ENCODE data around the gene LOXL1.
"Not testable (repeated sequence)": the region's sequence is repeated elsewhere in the genome, so short reads cannot be mapped to it uniquely, and the experiment has no call there.

Gene LOXL1

DNA sequence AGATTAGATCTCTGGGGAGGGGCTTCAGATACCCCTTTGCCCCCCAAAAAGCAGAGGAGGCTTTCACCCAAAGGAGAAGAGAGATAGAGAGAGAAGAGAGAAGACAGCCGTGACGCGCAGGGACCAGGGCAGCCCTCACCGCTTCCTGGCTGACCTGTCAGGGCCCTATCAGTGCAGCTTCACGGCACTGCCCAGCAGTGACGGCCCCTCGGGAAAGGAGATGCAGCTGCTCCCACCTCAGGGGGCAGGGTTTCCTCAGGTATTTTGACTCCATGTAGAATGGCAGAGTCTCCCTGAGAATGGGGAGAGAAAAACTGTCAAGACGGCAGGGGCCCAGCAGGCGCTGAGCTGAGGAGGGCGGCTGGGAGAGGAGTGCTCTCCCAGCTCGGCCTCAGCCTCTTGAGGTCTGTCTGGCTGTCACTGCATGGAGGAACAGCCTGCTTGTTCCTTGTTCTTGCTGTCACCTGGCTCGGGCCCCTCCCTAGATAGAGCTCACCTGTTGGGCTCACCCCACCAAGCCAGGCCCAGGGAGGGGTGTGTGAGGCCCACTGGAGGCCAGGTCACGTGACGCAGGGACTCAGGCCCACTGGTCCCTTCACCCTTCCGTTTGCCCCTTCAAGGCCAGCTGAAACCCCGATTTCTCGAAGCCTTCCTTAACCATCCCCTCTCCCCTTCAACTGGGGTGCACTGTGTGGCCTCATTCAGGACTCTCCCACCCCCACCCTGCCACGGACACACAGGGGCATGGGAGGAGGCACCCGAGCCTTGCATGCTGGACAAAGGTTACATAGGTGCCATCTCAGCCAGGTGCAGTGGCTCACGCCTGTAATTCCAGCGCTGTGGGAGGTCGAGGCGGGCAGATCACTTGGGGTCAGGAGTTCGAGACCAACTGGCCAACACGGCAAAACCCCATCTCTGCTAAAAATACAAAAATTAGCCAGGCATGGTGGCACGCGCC lies 28.2 kb downstream of the LOXL1 start:
- DNase-seq (ENCODE audit: low read depth): no peak

- no peak for DNase-seq (ENCODE audit: low read depth)
Observed at GRCh38 chr15:73955326-73955725, 29.1 kb downstream of the LOXL1 start.

GRCh38 chr15:73955861-73956742 lies 29.8 kb downstream of the LOXL1 start:
- DNase-seq (ENCODE audit: low read depth): no peak

DNA sequence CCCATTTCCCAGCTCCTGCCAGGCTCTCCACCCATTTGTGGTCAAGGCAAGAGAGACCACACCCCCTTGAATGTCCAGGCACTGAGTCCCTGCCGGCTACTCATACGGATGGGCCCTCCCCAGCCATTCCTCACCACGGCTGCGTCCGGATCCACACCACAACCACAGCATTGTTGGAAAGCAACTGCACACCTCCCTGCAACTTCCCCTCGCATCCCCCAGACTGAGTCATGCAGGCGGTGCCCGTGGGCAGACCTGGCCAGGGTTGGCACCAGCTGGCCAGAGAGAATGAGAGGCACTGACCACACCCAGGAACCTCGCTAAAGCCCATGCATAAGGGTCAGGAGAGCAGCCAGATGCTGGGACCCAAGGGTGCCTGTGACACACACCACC lies 30.5 kb downstream of the LOXL1 start:
- DNase-seq (ENCODE audit: low read depth): peak; percentile 86

- DNase-seq (ENCODE audit: low read depth): no peak
Observed at GRCh38 chr15:73957276-73957675, 31.0 kb downstream of the LOXL1 start.

DNA sequence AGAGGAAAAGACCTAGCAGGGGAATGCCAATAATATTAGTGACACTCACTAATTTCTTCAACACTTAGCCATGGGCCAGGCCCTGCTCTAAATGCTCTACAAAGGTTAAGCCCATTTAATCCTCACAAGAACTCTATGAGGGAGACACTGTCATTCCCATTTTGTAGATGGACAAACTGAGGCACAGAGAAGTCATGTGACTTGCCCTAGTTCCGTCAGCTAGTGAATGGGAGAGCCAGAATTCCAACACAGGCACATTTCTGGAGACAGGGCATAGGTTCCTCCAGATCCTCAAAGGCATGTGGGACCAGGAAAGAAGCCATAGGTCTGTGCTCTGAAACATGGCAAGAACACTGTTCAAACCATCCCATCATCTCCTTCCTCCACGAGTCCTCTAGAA lies 31.5 kb downstream of the LOXL1 start:
- DNase-seq (ENCODE audit: low read depth): no peak

GRCh38 chr15:73959012-73959581 lies 32.8 kb downstream of the LOXL1 start:
- no peak for DNase-seq (ENCODE audit: low read depth)

GRCh38 chr15:73959801-73960200 lies 33.5 kb downstream of the LOXL1 start:
- DNase-seq (ENCODE audit: low read depth): no peak

GRCh38 chr15:73960472-73961070 lies 34.3 kb downstream of the LOXL1 start:
- DNase-seq (ENCODE audit: low read depth): not testable (repeated sequence)

DNA sequence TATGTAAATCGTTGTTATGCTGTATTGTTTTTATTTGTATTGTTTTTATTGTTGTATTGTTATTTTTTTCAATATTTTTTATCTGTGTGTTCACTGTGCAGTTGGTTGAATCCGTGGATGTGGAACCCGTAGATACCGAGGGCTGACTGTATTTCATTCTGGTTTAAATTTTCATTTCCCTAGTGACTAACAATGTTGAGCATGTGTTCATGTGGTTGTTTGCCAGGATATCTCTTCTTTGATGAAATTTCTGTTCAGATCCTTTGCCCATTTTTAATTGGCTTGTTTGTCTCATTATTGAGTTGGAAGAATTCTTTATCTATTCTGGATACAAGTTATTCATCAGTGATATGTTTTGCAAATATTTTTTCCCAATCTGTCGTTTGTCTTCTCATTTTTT lies 36.2 kb downstream of the LOXL1 start:
- no peak for DNase-seq (ENCODE audit: low read depth)

DNA sequence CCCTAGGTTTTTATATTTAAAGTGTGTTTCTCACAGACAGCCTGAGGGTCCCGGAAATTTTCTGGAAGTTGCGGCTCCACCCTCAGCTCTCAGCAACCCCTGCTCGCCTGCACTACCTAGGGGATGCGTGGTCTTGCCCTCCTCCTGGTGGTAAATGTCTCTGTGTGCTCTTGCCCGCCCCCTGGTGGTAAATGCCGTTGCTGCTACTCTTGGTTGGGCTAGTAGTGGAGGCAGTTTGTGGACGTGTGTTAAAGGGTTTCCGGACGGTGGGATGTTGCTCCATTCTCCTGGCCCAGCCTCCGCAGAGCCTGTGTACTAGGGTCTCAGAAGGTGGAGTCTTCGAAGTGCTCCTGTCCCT lies 38.5 kb downstream of the LOXL1 start:
- no peak for DNase-seq (ENCODE audit: low read depth)

DNA sequence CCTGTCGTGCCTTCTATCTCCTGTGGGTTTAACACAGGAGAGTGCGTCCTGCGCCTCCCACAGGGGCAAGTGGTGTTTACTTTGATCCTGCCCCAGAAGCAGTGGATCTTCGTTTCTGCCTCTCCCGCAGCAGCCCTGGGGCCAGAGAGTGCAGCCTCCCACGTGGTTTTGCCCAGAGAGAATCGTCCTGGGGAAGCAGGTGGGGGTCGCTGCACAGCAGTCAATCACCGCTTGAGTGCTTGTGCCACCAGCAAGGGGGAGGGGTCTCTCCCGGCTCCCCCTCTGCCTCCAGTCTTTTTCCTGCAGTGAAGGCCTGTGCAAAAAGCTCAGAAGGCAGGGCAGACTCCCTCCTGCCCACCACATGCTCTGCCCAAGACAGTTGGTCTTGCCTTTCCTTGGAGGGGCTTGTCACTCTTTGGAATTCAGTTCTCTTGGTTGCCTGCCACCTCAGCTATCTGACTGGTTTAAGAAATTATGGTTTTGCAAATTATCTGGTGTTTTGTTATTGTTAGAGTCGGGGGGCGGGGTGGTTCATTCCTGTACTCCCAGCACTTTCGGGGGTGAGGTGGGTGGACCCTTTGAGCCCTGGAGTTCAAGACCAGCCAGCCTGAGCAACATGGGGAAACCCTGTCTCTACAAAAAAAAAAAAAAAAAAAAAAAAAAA lies 39.0 kb downstream of the LOXL1 start:
- no peak for DNase-seq (ENCODE audit: low read depth)

DNA sequence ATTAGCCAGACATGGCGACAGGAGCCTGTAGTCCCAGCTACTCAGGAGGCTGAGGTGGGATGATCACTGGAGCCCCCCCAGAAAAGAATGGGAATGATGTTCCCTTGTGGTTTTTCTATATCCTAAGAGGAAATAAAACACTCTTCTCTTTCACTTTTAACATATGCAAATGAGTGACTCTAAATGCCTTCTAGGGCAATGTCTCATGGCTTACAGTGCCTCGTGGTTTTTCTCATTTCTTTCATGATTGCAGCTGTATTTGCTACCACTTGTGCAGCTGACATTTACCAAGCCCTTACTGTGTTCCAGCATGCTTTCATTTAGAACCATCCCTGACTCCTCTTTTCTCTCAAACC lies 39.5 kb downstream of the LOXL1 start:
- DNase-seq (ENCODE audit: low read depth): no peak

- no peak for DNase-seq (ENCODE audit: low read depth)
Observed at GRCh38 chr15:73968461-73968860, 42.2 kb downstream of the LOXL1 start.

DNA sequence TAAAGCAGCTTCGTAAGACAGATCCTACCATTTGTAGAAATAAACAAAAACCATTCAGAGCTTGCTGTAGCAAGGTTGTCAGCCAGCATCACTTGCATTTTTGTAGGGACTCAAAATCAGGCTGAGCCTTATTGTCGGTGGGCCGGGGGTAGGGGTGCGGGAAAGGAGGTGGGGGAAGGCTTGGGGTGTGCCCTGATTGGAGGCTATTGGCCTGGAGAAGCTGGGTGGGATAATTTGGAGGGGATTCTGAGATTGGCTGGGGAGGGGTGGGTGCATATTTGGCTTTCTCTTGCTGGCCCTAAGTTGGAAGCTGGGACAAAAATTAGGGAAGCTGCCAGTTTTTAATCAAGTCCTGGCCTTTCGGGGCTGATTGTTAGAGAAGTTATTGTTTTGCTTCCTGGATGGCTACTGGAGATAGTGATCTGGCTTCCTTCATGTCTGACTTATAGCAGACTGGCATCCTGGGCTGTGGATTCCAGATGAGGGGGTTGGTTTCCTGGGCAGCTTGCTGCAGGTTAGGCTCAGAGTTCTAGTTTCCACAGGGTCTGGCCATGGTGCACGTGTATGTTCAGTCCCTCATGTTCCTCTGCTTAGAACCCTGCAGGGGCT lies 43.0 kb downstream of the LOXL1 start:
- DNase-seq (ENCODE audit: low read depth): no peak

DNA sequence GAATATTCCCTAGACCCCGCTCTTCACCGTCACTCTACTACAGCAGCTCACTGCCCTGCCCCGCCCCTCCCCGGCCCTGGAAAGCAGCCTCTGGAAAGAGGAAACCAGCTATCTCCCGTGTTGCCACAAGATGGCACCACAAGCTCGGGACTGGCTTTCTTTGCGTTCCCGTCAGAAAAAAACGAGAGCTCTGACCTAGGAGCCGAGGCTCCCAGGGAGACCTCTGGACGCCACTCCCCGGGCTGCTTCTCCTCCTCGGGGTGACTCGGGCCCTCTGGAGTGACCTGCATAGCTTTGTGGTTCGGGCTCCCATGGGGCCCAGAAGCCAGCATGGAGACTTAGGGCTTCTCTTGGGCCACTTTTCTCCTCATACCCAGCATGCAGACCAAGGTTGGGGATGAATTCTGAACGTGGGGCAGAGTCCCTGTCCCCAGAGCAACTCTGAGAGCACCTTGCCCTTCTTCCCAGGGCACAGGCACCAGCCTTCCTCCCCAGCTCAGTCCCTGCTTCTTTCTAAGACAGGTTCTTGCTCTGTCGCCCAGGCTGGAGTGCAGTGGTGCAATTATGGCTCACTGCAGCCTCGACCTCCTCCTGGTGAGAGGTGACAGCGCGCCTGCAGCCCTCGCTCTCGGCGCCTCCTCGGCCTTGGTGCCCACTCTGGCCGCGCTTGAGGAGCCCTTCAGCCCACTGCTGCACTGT lies 46.9 kb downstream of the LOXL1 start:
- no peak for DNase-seq (ENCODE audit: low read depth)

DNA sequence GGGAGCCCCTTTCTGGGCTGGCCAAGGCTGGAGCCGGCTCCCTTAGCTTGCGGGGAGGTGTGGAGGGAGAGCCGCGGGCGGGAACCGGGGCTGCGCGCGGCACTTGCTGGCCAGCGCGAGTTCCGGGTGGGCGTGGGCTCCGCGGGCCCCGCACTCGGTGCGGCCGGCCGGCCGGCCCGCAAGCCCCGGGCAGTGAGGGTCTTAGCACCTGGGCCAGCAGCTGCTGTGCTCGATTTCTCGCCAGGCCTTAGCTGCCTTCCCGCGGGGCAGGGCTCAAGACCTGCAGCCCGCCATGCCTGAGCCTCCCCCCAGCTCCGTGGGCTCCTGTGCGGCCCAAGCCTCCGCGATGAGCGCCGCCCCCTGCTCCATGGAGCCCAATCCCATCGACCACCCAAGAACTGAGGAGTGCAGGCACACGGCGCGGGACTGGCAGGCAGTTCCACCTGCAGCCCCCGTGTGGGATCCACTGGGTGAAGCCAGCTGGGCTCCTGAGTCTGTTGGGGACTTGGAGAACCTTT lies 47.5 kb downstream of the LOXL1 start:
- not testable (repeated sequence) for DNase-seq (ENCODE audit: low read depth)

DNA sequence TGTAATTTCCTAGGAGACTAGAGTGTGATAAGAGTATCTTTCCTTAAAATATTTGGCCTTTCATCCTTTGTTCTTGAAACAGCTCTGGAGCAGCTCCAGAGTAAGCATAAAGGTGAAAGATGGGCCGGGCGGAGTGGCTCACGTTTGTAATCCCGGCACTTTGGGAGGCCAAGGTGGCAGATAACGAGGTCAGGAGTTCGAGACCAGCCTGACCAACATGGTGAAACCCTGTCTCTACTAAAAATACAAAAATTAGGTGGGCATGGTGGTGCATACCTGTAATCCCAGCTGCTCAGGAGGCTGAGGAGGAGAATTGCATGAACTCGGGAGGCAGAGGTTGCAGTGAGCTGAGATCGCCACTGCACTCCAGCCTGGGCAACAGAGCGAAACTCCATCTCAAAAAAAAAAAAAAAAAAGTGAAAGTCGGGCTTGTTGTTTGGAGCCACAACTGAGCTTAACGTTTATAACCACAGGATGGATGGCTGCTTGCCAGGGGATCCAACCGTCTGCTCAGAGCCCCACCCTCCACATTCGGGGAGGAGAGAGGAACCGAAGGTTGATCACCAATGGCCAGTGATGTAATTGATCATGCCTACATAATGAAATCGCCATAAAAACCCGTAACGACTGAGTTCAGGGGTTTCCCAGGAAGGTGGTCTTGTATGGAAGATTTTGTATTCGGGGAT lies 49.3 kb downstream of the LOXL1 start:
- DNase-seq (ENCODE audit: low read depth): not testable (repeated sequence)

DNA sequence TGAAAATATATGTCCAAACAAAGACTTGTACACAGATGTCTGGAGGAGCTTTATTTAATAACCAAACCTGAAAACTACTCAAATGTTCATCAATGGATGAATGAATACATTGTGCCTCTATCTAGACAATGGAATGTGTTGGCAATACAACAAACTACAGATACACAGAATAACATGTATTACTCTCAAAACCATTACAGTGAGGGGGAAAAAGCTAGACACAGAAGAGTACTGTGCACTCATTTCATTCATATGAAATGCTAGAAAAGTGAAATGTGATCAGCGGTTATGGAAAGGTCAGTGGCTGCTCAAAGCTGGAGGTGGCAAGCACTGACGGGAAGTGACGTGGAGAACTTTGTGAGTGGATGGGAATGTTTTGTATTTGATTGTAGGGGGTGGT lies 52.6 kb downstream of the LOXL1 start:
- DNase-seq (ENCODE audit: low read depth): no peak

GRCh38 chr15:73979636-73980035 lies 53.4 kb downstream of the LOXL1 start:
- no peak for DNase-seq (ENCODE audit: low read depth)
